ENCODE measurements around the gene TP53BP2. TPM values are rescaled to one million over a fixed set of nuclear protein-coding genes. Genes with fewer than 3 reads are reported as not detected.
"Not testable (repeated sequence)": the region's sequence is repeated elsewhere in the genome, so short reads cannot be mapped to it uniquely, and the experiment has no call there.

TP53BP2 gene
- polyA plus RNA-seq, 3 donors from 2014 or later = 3.5 to 16.7 (median 5.2) TPM

DNA sequence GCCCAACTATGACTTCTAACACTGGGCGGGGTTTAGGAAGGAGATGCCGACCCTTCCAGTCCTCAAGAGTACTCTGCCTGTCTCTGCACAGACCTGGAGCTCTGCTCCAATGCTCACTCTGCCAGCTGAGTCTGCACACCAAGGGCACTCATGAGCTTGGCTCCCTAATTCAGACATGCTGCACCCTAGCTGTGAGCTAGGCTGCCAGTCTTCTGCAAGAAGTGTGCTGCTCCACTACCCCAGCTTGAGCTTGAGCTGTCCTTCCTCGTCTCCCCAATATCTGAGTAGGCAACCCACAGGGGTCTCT is 13.2 kb downstream of the TP53BP2 start:
- Mint-ChIP-seq H3K27ac (peak overlapping the region in 5 of 6 donors; percentile 18 to 82 (median 36)), H3K36me3 (no peaks in the 10 kb centered on the region), H3K9me3 (no peaks in the 10 kb centered on the region), H3K4me3 (peak overlapping the region in 1 of 5 donors; percentile 26), H3K4me1 (peaks cover 15 to 18% of the 10 kb centered on the region in 2 donors), H3K27me3 (ENCODE audit: low read depth in 3 of 3) (no peaks in the 10 kb centered on the region)
- DNase-seq = no peak

DNA sequence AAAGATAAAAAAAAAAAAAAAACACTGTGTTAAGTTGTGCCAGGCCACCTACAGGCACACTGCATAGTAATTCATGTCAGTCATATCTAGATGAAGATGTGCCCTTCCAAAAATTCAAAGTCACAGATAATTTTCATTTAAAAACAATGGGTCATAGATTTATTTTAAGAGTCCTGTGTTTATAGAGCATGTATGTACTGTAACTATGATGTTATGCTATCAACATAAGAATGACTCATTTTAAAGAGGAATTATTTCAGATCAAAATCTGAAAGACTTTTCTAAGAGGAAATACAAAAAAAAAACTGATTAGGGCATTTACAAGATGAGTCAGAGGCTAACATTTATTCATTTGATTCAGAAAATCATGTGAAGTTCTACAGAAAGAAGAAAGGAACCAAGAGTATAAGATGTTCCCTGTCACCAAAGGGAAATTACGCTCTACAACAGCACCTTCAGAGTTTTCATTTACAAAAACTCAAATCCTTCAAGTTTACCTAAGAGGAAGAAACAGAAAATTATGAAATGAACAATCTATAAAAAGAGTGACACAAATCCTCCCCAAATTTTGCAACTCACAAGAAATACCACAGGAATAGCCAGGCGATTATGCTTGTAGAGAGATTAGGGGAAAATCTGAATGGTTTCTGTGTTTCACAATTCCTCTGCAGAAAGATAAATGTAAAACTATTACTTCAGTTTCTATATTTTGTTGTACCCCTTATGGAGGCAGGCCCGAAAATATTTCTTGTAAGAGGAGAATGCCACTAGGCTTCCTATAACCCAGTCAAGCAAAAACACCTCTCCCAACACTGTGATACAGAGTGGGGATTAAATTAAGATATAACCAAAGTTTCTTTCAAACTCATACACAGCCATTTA is 13.8 kb downstream of the TP53BP2 start:
- no peak for DNase-seq
- H3K4me1 Mint-ChIP-seq = peaks cover 18 to 19% of the 10 kb centered on the region in 2 donors

DNA sequence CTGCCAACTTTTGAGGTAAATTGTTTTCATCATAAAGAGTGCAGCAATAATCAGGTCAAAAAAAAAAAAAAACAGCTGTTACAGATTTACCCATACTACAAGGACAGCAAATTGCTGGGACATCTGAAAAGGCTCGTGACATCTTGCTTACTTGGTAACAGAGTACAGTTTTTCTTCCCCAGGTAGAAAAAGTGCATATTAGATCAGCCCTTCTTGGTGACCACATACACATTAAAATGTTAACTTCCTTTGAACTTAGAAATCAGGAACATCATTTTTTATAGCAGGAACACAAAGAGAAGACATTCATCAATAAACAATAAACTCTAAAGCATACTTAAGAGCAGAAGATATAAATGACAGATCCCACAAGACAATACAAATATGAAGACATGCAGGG is 16.1 kb downstream of the TP53BP2 start:
- no peak overlapping the region for H3K27ac Mint-ChIP-seq
- H3K27me3 Mint-ChIP-seq (ENCODE audit: low read depth in 3 of 3) = no peaks in the 10 kb centered on the region
- H3K36me3 Mint-ChIP-seq = no peaks in the 10 kb centered on the region
- no peaks in the 10 kb centered on the region for H3K9me3 Mint-ChIP-seq
- no peak overlapping the region for H3K4me3 Mint-ChIP-seq
- peaks cover 41 to 42% of the 10 kb centered on the region in 2 donors for H3K4me1 Mint-ChIP-seq
- DNase-seq = no peak

More for the DNA sequence above, 13.8 kb downstream of the TP53BP2 start:
- no peaks in the 10 kb centered on the region for H3K27me3 Mint-ChIP-seq (ENCODE audit: low read depth in 3 of 3)
- peak overlapping the region; percentile 12 to 79 (median 48) for H3K27ac Mint-ChIP-seq
- peak overlapping the region in 1 of 5 donors; percentile 3 for H3K4me3 Mint-ChIP-seq
- H3K9me3 Mint-ChIP-seq = no peaks in the 10 kb centered on the region
- no peaks in the 10 kb centered on the region for H3K36me3 Mint-ChIP-seq

DNA sequence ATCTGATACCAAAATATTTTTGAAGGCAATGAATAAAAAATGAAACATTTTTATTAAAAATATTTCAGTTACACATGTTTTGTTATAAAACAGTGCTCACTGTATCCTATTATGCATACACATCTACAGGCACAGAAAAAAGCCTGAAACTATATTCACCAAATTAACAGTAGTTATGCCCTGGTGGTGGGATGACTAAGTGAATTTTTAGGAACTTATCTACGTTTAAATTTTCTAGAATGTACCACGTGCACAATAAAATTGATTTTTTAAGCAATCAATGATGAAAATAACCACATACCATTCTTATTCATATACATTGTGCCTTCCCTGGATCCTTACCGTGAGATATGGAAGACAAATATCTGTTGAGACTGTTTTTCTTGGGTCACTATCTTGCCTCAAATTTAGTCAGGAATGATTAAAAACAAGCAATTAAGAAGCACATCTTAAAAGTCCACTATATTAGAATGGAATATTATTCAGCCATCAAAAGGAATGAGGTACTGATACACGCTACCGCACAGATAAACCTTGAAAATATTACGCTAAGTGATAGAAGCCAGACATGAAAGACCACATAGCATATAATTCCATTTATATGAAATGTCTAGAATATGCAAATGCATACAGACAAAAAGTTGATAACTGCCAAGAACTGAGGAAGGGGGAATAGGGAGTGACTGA is 17.4 kb downstream of the TP53BP2 start:
- no peak overlapping the region for H3K27ac Mint-ChIP-seq
- H3K36me3 Mint-ChIP-seq = no peaks in the 10 kb centered on the region
- peaks cover 49 to 54% of the 10 kb centered on the region in 2 donors for H3K4me1 Mint-ChIP-seq
- no peaks in the 10 kb centered on the region for H3K9me3 Mint-ChIP-seq
- no peak for DNase-seq
- H3K4me3 Mint-ChIP-seq = no peak overlapping the region
- no peaks in the 10 kb centered on the region for H3K27me3 Mint-ChIP-seq (ENCODE audit: low read depth in 3 of 3)

DNA sequence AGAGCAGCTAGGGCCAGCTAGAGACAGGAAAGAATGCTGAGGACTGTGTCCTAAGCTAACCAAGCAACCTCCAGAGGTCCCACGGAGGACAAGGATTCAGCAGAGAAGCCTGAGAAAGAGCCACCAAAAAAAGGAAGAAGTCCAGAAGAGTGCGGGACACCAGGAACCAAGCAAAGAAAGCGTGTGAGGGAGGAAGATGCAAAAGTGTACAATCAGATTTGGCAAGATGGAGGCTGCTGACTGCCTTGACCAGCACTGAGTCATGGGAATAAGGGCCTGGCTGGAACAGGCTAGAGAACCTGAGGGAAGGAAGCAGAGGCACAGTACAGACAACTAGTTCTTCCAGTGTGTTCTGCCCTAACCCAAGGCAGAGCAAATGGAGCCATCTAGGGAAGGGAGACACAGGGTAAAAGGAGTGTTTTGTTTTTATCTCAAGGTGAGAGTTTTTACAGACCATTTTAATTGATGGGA is 18.5 kb downstream of the TP53BP2 start:
- Mint-ChIP-seq H3K27me3 (ENCODE audit: low read depth in 3 of 3) (peaks cover 0 to 3% (median 0%) of the 10 kb centered on the region in 3 donors), H3K36me3 (no peaks in the 10 kb centered on the region), H3K9me3 (no peaks in the 10 kb centered on the region), H3K4me1 (peaks cover 49 to 65% of the 10 kb centered on the region in 2 donors), H3K4me3 (no peak overlapping the region), H3K27ac (peak overlapping the region in 2 of 6 donors; percentile 7 to 13)
- no peak for DNase-seq

DNA sequence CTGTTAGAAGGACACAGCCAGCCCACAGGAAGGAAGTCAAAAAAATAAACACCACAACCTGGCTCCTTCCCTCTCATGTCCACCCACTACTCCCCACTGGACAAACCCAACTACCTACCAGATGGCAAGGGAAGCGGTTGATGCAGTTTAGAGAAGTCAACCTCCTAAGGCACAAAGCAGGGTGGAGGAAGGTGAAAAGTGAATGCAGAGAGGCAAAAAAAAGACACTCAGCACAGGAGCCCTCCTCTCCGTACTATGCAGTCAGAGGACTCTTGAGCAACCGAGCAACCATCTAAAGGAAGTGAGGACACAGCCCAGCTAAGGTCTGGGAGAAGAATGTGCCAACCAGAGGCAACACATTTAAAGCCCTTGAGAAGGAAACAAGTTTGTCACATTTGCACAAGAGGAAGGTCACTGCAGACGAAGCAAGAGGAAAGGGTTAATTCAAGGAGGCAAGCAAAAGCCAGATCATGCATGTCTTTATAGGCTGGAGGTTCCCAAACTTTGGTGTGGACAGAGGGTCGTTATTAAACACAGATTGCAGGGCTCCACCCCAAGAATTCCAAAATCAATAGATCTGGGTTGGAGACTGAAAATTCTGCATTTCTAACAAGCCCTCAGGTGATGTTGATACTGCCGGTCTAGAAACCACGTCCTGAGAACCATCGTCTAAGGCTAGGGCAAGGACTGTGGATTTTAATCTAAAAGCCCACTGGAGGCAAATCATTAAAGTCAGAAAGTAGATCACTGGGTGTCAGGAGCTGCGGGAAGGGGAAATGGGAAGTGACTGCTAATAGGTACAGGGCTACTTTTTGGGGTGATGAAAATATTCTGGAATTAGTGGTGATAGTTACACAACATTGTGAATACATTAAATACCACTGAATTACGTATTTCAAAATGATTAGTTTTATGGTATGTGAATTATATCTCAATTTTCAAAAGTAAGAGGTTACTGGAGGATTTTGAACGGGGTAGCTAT is 19.7 kb downstream of the TP53BP2 start:
- Mint-ChIP-seq H3K27ac (peak overlapping the region; percentile 10 to 80 (median 43)), H3K4me3 (peak overlapping the region; percentile 28 to 59 (median 55)), H3K4me1 (peaks cover 43 to 73% of the 10 kb centered on the region in 2 donors), H3K27me3 (ENCODE audit: low read depth in 3 of 3) (peaks cover 0 to 3% (median 0%) of the 10 kb centered on the region in 3 donors), H3K9me3 (no peaks in the 10 kb centered on the region), H3K36me3 (peaks cover 0 to 2% (median 0%) of the 10 kb centered on the region in 3 donors)
- DNase-seq = peak in 1 of 3 donors; percentile 6

DNA sequence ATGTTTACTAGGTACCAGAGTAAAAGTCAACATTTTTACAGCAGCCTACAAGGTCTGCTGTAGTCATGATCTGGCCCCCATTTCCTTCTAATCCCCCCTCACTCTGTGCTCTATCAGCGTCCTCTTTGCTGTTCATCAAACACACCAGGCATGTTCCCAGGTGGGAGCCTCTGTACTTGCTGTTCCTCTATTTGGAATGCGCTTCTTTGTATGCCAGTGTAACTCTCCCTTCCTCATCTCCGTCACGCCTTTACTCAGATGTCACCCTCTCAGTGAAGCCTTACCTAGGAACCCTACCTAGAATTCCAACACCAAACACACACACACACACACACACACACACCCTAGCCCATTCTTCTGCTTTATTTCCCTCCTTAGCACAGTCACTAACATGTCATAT is 21.0 kb downstream of the TP53BP2 start:
- peaks cover 46 to 78% of the 10 kb centered on the region in 2 donors for H3K4me1 Mint-ChIP-seq
- no peaks in the 10 kb centered on the region for H3K9me3 Mint-ChIP-seq
- no peak for DNase-seq
- peaks cover 0 to 12% (median 8%) of the 10 kb centered on the region in 3 donors for H3K36me3 Mint-ChIP-seq
- H3K27ac Mint-ChIP-seq = peak overlapping the region in 1 of 6 donors; percentile 10
- peaks cover 0 to 3% (median 0%) of the 10 kb centered on the region in 3 donors for H3K27me3 Mint-ChIP-seq (ENCODE audit: low read depth in 3 of 3)
- H3K4me3 Mint-ChIP-seq = no peak overlapping the region

DNA sequence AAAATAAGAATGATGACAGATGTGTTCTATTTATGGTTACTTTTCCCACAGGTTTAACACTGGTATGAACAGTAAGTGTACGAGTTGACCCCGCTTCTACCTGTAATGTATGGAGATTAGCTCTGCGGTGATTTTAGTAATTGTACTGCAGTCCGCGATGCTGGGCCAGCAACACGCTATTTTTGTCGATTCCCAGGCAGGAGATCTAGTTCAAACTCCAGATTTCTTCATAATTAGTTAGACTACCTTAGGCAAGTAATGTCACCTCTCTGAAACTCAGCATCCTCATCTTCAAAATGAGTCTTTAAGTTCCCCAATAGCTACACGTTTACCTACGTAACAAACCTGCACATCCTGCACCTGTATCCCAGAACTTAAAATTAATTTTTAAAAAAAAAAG is 21.5 kb downstream of the TP53BP2 start:
- Mint-ChIP-seq H3K36me3 (peaks cover 0 to 13% (median 10%) of the 10 kb centered on the region in 3 donors), H3K4me1 (peaks cover 43 to 76% of the 10 kb centered on the region in 2 donors), H3K27me3 (ENCODE audit: low read depth in 3 of 3) (peaks cover 0 to 3% (median 0%) of the 10 kb centered on the region in 3 donors), H3K4me3 (no peak overlapping the region), H3K27ac (no peak overlapping the region), H3K9me3 (no peaks in the 10 kb centered on the region)
- no peak for DNase-seq

DNA sequence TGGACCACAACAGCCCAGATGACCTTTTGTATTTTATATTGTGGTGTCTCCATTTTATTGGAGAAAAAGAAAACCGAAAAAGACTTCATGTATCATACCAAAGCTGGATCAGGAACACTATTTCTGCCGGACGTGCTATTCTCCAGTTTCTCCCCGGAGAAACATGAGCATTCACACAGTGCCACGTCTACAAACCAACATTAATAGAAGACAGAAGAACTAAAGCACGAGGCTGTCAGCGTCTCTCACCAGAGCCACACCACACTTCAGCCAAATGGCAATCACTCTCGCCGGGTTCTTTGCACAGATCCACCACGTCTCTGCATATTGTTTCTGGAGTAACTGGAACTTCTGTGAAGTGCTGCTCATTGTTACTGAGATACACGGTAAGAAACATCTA is 24.8 kb downstream of the TP53BP2 start:
- Mint-ChIP-seq H3K4me1 (peaks cover 33 to 54% of the 10 kb centered on the region in 2 donors), H3K4me3 (no peak overlapping the region), H3K36me3 (peaks cover 0 to 17% (median 14%) of the 10 kb centered on the region in 3 donors), H3K27me3 (ENCODE audit: low read depth in 3 of 3) (peaks cover 0 to 3% (median 0%) of the 10 kb centered on the region in 3 donors), H3K9me3 (no peaks in the 10 kb centered on the region), H3K27ac (peak overlapping the region in 2 of 6 donors; percentile 18 to 42)
- DNase-seq = no peak

DNA sequence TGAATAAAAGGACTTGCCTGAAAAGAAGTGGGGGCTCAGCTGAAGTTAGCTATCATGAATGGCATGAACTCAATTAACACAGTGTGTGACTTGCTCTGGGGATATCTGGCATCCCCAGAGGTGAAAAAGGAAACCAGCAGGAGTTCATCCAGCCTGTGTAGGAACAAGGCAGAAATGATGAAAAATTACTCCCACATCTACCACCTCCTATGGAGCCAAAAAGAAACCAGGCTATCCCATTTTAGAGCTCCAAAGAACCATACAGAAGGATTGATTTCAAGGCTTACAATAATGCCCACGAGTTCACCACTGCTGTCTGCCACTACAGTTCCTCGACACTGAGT is 25.3 kb downstream of the TP53BP2 start:
- Mint-ChIP-seq H3K4me1 (peaks cover 28 to 49% of the 10 kb centered on the region in 2 donors), H3K9me3 (no peaks in the 10 kb centered on the region), H3K27me3 (ENCODE audit: low read depth in 3 of 3) (peaks cover 0 to 3% (median 0%) of the 10 kb centered on the region in 3 donors), H3K4me3 (no peak overlapping the region), H3K27ac (peak overlapping the region in 2 of 6 donors; percentile 8 to 13), H3K36me3 (peaks cover 0 to 17% (median 14%) of the 10 kb centered on the region in 3 donors)
- no peak for DNase-seq

DNA sequence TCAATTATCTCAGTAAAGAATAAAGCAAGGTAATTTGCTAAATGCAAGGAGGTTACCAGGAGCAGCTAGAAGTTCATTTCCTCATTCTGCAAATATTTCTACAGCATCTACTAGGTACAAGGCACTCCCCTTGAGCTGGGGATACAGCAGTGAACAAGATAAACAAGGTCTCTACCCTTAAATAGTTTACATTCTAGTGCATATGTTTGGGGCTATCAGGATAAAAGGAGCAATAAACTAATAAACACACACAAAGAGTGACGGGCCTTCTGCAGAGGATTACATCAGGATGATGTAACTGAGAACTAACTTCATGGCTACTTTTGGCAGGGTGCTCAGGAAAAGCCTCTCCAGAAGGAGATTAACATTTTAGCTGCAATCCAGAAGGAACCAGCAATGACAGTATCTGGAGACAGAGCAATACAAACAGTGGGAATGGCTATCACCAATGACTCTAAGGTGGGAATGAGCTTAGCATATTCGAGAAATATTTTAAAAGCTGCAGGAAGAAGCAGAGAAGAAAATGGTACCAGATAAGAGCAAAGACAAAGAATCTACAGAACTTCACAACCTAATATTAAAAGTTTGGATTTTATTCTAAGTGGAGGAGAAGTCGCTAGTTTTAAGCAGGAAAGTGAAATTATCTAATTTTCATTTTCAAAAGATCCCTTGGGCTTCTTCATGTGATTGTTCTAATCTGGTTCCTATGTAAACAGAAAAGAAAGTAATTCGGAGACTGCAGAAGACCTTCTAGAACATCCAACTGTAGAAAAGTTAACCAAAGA is 25.8 kb downstream of the TP53BP2 start:
- Mint-ChIP-seq H3K4me3 (no peak overlapping the region), H3K27me3 (ENCODE audit: low read depth in 3 of 3) (peaks cover 0 to 3% (median 0%) of the 10 kb centered on the region in 3 donors), H3K4me1 (peaks cover 22 to 43% of the 10 kb centered on the region in 2 donors), H3K36me3 (peaks cover 0 to 17% (median 14%) of the 10 kb centered on the region in 3 donors), H3K27ac (peak overlapping the region in 3 of 6 donors; percentile 13 to 46 (median 44)), H3K9me3 (no peaks in the 10 kb centered on the region)
- DNase-seq = no peak

DNA sequence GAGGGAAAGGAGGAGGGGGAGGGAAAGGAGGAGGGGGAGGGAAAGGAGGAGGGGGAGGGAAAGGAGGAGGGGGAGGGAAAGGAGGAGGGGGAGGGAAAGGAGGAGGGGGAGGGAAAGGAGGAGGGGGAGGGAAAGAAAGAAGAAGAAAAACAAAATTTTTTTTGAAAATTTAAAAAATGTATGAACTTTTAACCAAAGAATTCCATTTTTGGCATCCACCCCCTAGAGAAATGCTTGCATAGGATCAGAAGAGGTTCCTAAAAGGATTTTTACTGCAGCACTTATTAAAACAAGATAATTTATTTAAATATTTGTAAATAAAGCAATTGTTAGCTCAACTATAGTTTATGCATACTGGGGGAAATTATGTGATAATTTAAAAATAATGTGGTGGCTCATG is 28.5 kb downstream of the TP53BP2 start:
- H3K4me1 Mint-ChIP-seq = peaks cover 13 to 32% of the 10 kb centered on the region in 2 donors
- H3K4me3 Mint-ChIP-seq; DNase-seq; H3K27ac Mint-ChIP-seq; H3K27me3 Mint-ChIP-seq (ENCODE audit: low read depth in 3 of 3); H3K9me3 Mint-ChIP-seq: not testable (repeated sequence)
- H3K36me3 Mint-ChIP-seq = peaks cover 10 to 31% (median 29%) of the 10 kb centered on the region in 3 donors

All from immature natural killer cell (primary cell).